DMS153 (cell line): Measurements from ENCODE around the gene AUH.

Experiments
- DNase-seq: peaks from one replicate; lab custom pipeline; 2025; lab: John Stamatoyannopoulos, UW

AUH gene

DNA sequence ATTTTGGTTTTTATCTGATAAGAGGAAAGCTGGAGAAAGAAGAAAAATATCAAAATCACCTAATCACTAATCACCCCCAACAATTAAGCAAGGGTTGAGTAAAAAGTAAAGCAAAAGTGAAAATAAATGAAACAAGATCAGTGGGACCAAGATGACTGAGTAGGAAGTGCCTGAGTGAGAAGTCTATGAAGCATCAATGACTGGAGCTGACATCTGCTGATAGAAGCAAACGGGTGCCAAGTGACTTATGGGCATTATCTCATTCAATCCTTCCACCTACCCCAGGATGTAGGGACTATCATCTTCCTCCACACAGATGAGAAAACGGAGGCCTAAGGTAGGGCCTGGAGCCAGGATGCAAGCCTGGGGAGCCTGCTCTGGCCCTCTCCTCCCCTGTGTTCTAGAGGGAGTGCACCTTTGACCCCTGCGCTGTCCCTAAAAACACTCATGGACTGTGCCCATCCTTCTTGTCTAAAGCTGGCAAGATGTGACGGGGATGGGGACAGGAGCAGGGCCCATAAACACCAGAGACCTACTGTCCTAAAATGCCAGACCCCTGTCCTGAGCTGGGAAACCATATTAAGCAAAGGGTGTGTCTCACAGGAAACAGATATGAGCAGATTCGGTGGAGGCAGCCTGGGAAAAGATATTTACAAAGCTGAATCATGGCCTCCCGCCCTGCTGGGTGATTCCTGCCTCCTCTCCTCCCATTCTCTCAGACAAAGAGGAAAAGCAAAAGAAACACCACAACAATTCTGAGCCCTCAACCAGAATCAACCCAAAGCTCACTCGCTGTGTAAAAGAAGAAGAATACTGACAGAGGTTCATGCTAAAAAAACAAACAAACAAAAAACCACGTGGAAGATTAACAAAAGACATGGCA lies 116.0 kb downstream of the AUH start:
- no peak for DNase-seq

GRCh38 chr9:91243029-91243428 lies 118.7 kb downstream of the AUH start:
- no peak for DNase-seq

- peak; percentile 77 for DNase-seq
Measured at GRCh38 chr9:91241909-91242308, 119.8 kb downstream of the AUH start.

DNA sequence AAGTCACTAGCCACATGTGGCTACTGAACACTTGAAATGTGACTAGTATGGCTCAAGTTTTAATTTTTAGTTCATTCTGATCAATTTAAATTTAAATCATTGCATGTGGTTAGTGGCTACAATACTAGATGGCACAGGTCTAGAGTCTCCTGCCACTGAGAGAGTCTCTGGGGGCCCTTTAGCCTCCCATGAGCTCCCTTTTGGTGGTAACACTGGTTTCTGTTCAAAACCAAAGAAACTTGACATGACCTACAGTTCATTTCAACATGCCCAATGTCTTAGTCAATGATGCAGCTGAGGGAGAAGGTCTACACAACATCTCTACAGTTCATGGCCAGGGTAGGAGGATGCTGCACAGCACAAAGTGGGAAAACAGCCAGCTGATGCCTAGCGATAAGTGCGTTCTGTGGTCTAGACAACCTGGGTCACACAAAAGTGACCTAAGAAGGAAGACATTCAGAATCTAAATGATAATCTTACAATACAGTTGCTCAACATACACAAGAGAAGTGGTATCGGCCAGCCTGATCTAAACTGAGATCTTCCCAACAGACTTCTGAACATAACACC lies 121.0 kb downstream of the AUH start:
- no peak for DNase-seq

DNA sequence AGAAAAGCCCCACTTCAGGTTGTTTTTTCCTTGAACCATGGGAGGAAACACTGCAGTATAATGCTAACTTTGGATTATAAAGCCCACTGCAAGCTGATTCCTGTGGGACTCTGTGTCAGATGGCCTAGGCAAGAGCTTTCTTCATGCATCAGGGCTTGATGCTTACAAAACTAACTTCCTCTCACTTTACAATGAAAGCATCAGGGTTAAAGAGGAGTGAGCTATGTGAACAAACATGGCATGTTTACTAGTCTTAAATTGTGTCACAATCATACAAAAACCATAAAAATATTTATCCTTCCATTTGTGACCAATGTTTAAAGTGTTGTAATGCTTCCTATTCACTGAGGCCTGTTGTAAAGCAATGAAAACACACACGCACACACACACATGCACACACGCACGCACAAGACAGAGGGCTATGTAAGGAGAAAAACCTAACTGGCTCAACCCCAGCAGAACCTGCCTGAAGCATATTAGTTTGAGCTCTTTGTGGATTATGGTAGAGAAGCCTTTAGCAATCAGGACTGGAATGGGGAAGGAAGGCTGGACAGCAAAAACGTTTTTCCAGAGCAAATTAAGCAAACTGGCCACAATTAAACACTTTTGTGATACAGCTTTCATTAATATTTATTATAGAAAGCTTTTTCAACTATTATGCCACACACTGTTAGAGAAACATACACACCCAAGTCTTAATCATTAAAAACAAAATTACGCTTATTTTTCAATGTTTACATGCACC lies 122.2 kb downstream of the AUH start:
- DNase-seq = peak; percentile 44

DNA sequence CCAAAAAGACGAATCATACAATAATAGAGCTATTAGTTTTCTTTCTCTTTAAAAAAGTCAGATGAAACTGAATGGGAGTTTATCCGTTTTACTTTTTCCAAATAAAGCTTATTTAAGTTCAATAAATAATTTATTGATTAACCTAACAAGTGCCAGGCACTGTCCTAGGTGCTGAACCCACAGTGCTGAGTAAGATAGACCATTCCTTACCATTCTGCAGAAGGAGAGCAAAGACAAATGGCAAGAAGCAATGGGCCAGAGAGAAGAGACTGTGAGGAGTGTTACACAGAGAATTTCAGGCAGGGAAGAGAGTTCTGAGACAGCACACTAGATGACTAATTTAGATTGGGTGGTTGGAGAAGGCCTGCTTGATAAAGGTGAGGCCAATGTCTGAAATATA lies 127.2 kb downstream of the AUH start:
- DNase-seq = no peak

- DNase-seq = no peak
Measured at GRCh38 chr9:91231619-91232018, 130.1 kb downstream of the AUH start.

GRCh38 chr9:91223000-91223399 lies 138.7 kb downstream of the AUH start:
- DNase-seq = no peak

DNA sequence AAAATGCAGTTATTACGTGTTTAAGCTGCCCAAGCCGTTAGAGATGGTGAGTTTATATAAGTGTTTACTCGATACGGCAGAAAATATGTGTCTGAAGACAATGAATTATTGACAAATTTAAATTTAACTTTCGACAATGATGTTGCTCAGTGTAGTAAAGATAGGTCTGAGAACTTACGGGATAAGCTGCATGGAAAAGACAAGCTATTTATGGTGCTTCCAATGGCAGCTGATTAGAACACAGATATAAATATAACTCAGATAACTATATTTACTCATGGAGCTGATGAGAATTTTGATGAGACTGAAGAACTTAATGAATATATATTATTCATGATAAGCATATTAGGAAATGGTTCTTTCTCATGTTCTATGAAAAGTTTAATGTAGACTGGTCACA lies 139.3 kb downstream of the AUH start:
- no peak for DNase-seq

DNA sequence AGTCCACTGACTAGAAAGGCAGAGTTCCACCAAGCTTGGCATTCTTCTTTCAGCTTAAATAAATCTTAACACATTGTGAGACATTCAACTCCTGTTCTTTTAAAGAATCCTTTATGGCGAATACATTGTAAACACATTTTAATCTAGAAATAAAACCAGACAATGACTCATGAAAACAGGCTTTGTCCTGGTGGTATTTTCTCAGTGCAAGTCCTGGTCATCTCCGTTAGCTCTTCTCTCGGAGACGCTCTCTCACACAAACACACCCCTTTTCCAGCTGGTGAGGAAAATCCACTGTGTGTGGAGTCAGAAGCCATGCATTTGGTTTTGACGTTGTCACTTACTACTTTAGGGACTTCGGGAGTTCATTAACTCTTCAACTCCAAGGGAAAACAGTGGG lies 140.4 kb downstream of the AUH start:
- no peak for DNase-seq

- DNase-seq = no peak
Measured at GRCh38 chr9:91220491-91221135, 141.1 kb downstream of the AUH start.

GRCh38 chr9:91220021-91220420 lies 141.7 kb downstream of the AUH start:
- no peak for DNase-seq

DNA sequence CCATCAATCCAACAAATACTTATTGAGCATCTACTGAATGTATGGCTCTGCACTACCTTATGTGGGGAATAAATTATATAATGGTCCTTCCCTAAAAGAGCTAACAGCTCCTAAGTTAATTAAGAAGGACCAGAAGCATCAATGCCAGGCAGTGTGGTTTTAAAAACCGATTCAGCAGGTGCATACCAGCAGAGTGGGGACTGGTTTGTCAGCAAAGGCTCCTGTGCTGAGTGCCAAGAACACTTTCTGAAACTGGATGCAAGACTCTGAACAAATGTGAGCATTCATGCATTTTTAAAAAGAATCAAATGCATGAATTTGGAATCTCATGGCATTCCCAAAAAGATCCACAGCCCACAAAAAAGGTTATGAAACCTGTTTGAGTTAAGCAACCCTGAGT lies 142.2 kb downstream of the AUH start:
- no peak for DNase-seq

- DNase-seq = no peak
Measured at GRCh38 chr9:91217388-91217787, 144.3 kb downstream of the AUH start.

GRCh38 chr9:91214867-91215266 lies 146.9 kb downstream of the AUH start:
- DNase-seq = no peak

DNA sequence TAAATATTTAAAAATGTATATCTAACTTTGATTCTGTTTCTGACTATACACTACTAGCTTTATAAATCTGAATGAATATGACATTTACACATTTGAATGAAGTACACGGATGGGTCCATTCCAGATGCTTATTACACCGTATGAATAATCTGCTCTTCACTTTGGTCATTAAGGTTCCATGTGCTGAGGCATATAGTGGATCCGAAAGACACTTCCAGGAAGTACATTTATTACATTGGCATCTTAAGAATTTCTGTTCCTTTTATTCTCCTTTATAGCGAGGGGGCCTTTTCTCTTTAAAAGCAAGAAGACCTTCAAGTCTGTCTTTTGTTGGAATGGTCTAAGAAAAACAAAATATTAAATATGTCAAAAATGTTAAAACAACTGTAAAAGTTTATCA lies 147.6 kb downstream of the AUH start:
- DNase-seq = no peak

- DNase-seq = no peak
Measured at GRCh38 chr9:91212596-91213243, 149.0 kb downstream of the AUH start.

DNA sequence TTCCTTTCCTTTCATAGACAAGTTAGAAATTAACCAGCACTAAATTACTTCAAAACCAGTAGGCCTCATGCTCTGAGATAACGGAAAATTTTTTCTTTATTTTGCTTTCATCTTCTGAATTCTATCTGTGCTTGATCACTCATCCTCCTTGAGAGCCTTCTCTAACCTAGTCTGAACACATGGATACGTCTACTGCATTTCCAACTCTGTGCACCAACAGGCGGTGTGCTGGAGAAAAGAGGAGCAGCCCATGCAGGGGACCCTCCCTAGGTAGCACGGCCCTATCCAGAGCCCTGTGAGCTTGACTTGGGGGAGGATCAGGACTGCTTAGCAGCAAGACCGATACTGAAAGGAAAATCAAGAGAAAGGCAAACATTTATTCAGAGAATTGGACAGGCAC lies 149.8 kb downstream of the AUH start:
- DNase-seq = no peak

DNA sequence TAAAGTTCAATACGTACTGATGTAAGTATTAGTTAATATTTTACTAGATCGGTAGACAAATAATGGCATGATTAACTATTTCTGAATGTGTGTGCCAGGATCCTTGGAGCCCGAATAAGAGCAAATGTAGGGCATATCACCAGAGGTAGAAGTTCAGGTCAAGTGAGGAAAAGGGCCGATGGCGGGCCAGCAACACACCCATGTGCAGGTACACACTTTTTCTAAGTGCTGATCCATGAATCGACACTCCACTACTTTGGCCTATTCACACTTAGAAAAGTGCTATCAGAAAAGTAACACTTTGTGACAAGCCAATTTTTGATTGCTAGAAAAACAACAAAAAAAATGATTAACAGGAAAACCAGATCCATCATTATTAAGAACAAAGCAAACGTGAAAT lies 150.3 kb downstream of the AUH start:
- no peak for DNase-seq

DNA sequence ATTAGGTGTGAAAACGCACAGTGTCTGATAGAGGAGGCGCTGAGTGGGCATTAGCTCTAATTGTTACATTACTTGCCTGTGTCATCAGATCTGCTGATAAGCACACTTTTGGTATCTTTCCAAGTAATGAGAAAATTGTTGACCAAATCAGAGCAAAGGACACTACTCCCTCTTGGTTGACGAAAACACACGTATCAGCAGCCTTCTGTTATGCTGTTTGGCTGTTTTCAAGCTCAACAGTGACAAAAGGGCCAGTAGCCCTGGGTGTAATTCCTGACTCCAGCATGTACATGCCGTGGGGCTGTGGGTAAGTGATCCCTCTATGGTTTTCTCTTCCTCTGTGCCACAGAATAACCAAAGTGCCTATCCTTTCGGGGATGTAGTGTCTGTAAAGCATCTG lies 151.4 kb downstream of the AUH start:
- DNase-seq = no peak

- DNase-seq = no peak
Measured at GRCh38 chr9:91208837-91209236, 152.9 kb downstream of the AUH start.

- DNase-seq = no peak
Measured at GRCh38 chr9:91208419-91208745, 153.3 kb downstream of the AUH start.
